GM21367 (cell line): ENCODE measurements around the gene SLC49A3.
A peak's percentile ranks its signal among the peaks of the same experiment; 100 is the strongest.
"Not testable (repeated sequence)": the region's sequence is repeated elsewhere in the genome, so short reads cannot be mapped to it uniquely, and the experiment has no call there.

Experiments used
- ATAC-seq: cut with Tn5 transposase; IDR thresholded peaks from one replicate; pipeline ENCODE4 v1.9.1; 2021; ENCODE audit not compliant: unreplicated experiment

The SLC49A3 gene

GRCh38 chr4:722169-722725, 33.3 kb upstream of the SLC49A3 start:
- ATAC-seq: no peak

GRCh38 chr4:721261-722168, 32.6 kb upstream of the SLC49A3 start:
- ATAC-seq: no peak

- no peak for ATAC-seq
These were observed 31.3 kb upstream of the SLC49A3 start for GRCh38 chr4:720111-720860.

GRCh38 chr4:718460-718859, 29.5 kb upstream of the SLC49A3 start:
- no peak for ATAC-seq

- ATAC-seq: no peak
These were observed 28.8 kb upstream of the SLC49A3 start for GRCh38 chr4:717601-718320.

GRCh38 chr4:714087-714486, 25.1 kb upstream of the SLC49A3 start:
- no peak for ATAC-seq

- ATAC-seq: no peak
These were observed 24.1 kb upstream of the SLC49A3 start for GRCh38 chr4:712916-713632.

GRCh38 chr4:712093-712492, 23.1 kb upstream of the SLC49A3 start:
- ATAC-seq: no peak

- ATAC-seq: no peak
These were observed 22.0 kb upstream of the SLC49A3 start for GRCh38 chr4:710916-711315.

GRCh38 chr4:710116-710515, 21.2 kb upstream of the SLC49A3 start:
- ATAC-seq: no peak

- ATAC-seq: no peak
These were observed 20.4 kb upstream of the SLC49A3 start for GRCh38 chr4:709348-709747.

GRCh38 chr4:708631-708933, 19.6 kb upstream of the SLC49A3 start:
- ATAC-seq: no peak

- no peak for ATAC-seq
These were observed 19.1 kb upstream of the SLC49A3 start for GRCh38 chr4:707929-708630.

GRCh38 chr4:706834-707598, 18.1 kb upstream of the SLC49A3 start:
- ATAC-seq: no peak

GRCh38 chr4:706083-706633, 17.2 kb upstream of the SLC49A3 start:
- not testable (repeated sequence) for ATAC-seq

GRCh38 chr4:705278-706082, 16.5 kb upstream of the SLC49A3 start, which contains the start of gene PCGF3:
TSS of gene PCGF3 (plus strand) at chr4:705832. CDS start at chr4:733681, 27,849 bp downstream.
- peak; percentile 82 for ATAC-seq

- ATAC-seq: no peak
These were observed 16.0 kb upstream of the SLC49A3 start for GRCh38 chr4:704971-705277.

GRCh38 chr4:704198-704891, 15.4 kb upstream of the SLC49A3 start:
- ATAC-seq: no peak
